Ascending aorta (tissue), 2 donors: ENCODE data around the gene NLGN4Y. TPM values are rescaled to one million over a fixed set of nuclear protein-coding genes. Genes with fewer than 3 reads are reported as not detected.

ENCODE experiments used
- DNase-seq, 2 donors: peaks; one replicate each; pipeline ENCODE4 v3.0.0-alpha.2; 2019; ENCODE audit warnings: low spot score in 2 of 2
- H3K27ac ChIP-seq, 2 donors: fragments of 200-600 bp; sonication (generic); one replicate each; pipeline ENCODE4 v1.5.1; 2016 to 2017; ENCODE audit warnings: mild to moderate bottlenecking in 1 of 2
- H3K27me3 ChIP-seq: fragments of 200-600 bp; sonication (generic); one replicate; pipeline ENCODE4 v1.5.1; 2017
- H3K36me3 ChIP-seq, 2 donors: fragments of 200-600 bp; sonication (generic); one replicate each; pipeline ENCODE4 v1.5.1; 2016
- H3K4me1 ChIP-seq, 2 donors: fragments of 200-600 bp; sonication (generic); one replicate each; pipeline ENCODE4 v1.5.1; 2016 to 2017; ENCODE audit warnings: mild to moderate bottlenecking in 1 of 2
- H3K4me3 ChIP-seq, 2 donors: fragments of 200-600 bp; sonication (generic); one replicate each; pipeline ENCODE4 v1.5.1; 2016 to 2017; ENCODE audit warnings: mild to moderate bottlenecking in 1 of 2
- H3K9me3 ChIP-seq, 2 donors: fragments of 200-600 bp; sonication (generic); one replicate each; pipeline ENCODE4 v1.5.1; 2016
- intact Hi-C: fragments of 100-400 bp; cut with DNase I; formaldehyde crosslinking; loops from one replicate; pipeline ENCODE4 v1.15.1; 2023
- total RNA-seq: library from RNA; depleted of rRNA; stranded (reverse); fragments of >200 nt; gene quantifications from one replicate; pipeline ENCODE4 v1.1.0, GENCODE V29; 2016
- TF ChIP-seq, protein P1 (sequence below), 3 experiments: fragments of 200-600 bp in 2 of 3; fragments of 450-650 bp in 1 of 3; sonication (generic) in 2 of 3; IDR thresholded peaks; one replicate each; pipeline ENCODE4 v1.5.1; 2016 to 2019; ENCODE audit warnings: antibody characterized with exemption in 3 of 3, mild to moderate bottlenecking in 1 of 3, moderate library complexity in 1 of 3

Gene NLGN4Y
- total RNA-seq, 1 donor from 2014 or later: not detected

DNA sequence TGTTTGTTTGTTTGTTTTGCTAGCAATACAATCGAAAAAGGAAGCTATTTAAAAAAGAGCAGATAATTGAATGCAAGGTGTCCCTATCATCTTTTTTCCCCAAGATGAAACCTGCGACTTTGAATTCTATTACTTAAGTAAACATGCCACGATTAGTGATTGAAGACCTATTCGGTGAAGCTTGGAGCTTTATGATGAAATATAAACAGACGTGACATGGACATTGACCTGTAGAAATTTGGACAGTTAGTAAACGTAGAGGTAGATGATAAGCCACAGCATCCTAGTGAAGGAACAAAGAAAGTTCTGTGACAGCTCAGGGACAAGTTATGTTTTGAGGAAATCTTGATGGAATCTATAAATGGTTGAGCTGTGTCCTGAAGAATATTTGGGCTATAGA lies 103.9 kb downstream of the NLGN4Y start:
- no peaks in the 10 kb centered on the region for H3K9me3 ChIP-seq
- intact Hi-C loops: no loop called here
- H3K4me1 ChIP-seq: no peaks in the 10 kb centered on the region
- no peaks in the 10 kb centered on the region for H3K36me3 ChIP-seq
- H3K4me3 ChIP-seq: no peak overlapping the region
- no peak overlapping the region for H3K27ac ChIP-seq
- DNase-seq: no peak
- no peaks in the 10 kb centered on the region for H3K27me3 ChIP-seq
- TF ChIP-seq, protein P1, sequence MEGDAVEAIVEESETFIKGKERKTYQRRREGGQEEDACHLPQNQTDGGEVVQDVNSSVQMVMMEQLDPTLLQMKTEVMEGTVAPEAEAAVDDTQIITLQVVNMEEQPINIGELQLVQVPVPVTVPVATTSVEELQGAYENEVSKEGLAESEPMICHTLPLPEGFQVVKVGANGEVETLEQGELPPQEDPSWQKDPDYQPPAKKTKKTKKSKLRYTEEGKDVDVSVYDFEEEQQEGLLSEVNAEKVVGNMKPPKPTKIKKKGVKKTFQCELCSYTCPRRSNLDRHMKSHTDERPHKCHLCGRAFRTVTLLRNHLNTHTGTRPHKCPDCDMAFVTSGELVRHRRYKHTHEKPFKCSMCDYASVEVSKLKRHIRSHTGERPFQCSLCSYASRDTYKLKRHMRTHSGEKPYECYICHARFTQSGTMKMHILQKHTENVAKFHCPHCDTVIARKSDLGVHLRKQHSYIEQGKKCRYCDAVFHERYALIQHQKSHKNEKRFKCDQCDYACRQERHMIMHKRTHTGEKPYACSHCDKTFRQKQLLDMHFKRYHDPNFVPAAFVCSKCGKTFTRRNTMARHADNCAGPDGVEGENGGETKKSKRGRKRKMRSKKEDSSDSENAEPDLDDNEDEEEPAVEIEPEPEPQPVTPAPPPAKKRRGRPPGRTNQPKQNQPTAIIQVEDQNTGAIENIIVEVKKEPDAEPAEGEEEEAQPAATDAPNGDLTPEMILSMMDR (IDR thresholded peaks at IDR 0.05): no peak

DNA sequence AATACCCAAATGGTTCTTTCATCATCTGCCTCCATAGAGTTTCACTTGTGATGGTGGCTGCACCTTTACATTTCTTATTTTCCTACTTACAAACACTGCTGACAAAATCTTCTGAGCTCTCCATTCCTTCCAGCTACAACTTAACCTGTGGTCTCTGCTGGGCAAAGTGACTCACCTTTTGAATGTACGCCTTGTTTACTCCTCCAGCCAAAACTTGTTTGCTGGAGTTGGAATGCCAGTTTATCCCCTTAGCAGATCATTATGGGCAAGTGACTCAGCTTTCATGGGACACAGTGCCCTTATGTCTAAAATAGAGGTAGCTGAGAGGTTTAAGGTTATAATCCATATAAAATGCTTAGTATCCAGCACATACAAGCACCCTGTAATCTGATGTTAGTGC lies 107.3 kb downstream of the NLGN4Y start:
- intact Hi-C loops: no loop called here
- H3K36me3 ChIP-seq: no peaks in the 10 kb centered on the region
- DNase-seq: no peak
- no peak overlapping the region for H3K27ac ChIP-seq
- TF ChIP-seq, protein P1 (IDR thresholded peaks at IDR 0.05): no peak
- no peak overlapping the region for H3K4me3 ChIP-seq
- no peaks in the 10 kb centered on the region for H3K27me3 ChIP-seq
- no peaks in the 10 kb centered on the region for H3K9me3 ChIP-seq
- no peaks in the 10 kb centered on the region for H3K4me1 ChIP-seq

DNA sequence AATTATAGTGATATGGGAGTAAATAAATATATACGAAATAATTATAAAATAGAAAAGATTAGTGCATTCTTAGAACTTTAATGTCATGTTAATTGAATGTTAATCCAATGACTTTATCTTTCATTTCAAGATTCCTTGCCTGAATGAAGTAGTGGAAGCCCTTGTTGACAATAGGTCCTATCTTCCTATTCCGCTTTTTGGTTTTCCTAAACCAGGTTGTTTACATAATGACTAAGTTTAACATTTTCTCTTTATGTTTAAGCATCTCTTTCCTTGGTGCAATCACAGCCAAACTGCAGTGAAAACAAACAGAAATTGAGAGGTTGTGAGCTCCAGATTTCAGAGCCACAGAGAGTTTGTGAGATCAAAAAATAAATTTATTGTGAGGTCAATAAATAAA lies 109.4 kb downstream of the NLGN4Y start:
- Histone ChIP-seq H3K36me3 (no peaks in the 10 kb centered on the region), H3K9me3 (no peaks in the 10 kb centered on the region), H3K4me3 (no peak overlapping the region), H3K27me3 (no peaks in the 10 kb centered on the region), H3K4me1 (no peaks in the 10 kb centered on the region), H3K27ac (no peak overlapping the region)
- no peak for DNase-seq
- intact Hi-C loops: no loop called here
- TF ChIP-seq, protein P1 (IDR thresholded peaks at IDR 0.05): no peak

DNA sequence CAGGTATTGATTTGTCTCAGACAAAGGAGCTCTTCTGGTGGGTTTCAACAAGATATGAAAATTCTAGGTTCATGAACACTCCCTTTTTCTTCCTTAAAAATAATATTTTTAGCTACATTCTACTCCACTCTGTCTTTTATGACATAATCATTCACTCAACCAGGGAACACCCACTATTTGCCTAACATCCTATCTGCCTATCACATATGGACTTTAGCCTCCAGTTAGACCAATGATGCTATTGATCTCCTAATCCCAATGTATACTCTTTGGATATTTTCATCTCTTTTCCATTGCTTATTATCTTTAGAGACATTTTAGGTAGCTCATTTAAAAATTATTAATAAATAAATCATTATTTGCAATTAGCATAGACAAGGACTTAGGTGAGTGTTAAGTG lies 110.6 kb downstream of the NLGN4Y start:
- TF ChIP-seq, protein P1 (IDR thresholded peaks at IDR 0.05): no peak
- Histone ChIP-seq H3K27me3 (no peaks in the 10 kb centered on the region), H3K36me3 (no peaks in the 10 kb centered on the region), H3K4me3 (no peak overlapping the region), H3K4me1 (no peaks in the 10 kb centered on the region), H3K27ac (no peak overlapping the region), H3K9me3 (no peaks in the 10 kb centered on the region)
- intact Hi-C loops: no loop called here
- no peak for DNase-seq

DNA sequence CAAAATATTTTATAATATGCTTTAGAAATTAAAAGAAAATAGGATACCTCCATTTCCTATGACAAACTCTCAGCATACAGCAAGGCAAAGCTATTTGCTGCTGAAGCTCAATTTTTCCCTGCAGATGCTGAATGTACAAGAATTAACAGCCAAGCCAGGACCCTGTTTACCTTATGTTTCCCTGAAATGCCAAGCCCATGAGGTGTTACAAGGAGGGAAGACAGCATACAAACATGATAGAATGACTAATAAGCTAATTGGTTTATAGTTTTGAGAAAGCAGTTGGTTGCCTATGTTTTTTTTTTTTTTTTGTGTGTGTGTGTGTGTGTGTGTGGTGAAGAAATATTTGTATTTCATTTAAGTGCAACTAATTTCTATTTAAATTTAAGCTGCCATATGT lies 113.2 kb downstream of the NLGN4Y start:
- intact Hi-C loops: no loop called here
- H3K27ac ChIP-seq: no peak overlapping the region
- DNase-seq: no peak
- H3K27me3 ChIP-seq: no peaks in the 10 kb centered on the region
- H3K4me3 ChIP-seq: no peak overlapping the region
- no peaks in the 10 kb centered on the region for H3K9me3 ChIP-seq
- no peaks in the 10 kb centered on the region for H3K4me1 ChIP-seq
- no peaks in the 10 kb centered on the region for H3K36me3 ChIP-seq
- TF ChIP-seq, protein P1 (IDR thresholded peaks at IDR 0.05): no peak

DNA sequence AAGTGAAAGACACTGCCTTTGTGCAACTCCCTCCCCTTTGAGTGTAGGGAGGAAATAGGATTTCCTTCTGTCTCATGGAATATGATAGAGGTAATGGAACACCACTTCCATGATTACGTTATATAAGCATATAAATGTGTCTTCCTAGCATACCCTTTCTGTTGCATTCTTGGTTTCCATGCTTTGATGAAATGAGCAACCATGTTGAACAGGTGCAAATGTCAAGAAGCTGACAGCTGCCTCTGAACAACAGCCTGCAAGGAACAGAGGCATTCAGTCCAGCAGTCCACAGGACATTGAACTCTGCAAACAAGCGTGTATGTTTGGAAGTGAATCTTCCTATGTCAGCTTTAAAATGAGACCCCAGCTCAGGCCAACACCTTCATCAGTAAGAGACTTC lies 117.5 kb downstream of the NLGN4Y start:
- Histone ChIP-seq H3K4me1 (no peaks in the 10 kb centered on the region), H3K27me3 (no peaks in the 10 kb centered on the region), H3K27ac (no peak overlapping the region), H3K36me3 (no peaks in the 10 kb centered on the region), H3K4me3 (no peak overlapping the region), H3K9me3 (no peaks in the 10 kb centered on the region)
- TF ChIP-seq, protein P1 (IDR thresholded peaks at IDR 0.05): no peak
- intact Hi-C loops: no loop called here
- DNase-seq: no peak
